Neural progenitor cell (in vitro differentiated cells): ENCODE data around the gene STEAP2. TPM values are rescaled to one million over a fixed set of nuclear protein-coding genes. Genes with fewer than 3 reads are reported as not detected.

Experiments
- DNase-seq: peaks from one replicate; pipeline ENCODE4 v3.0.0-alpha.2; 2016; ENCODE audit warnings: low spot score
- H2AFZ ChIP-seq: fragments of 200-600 bp; sonication (generic); replicated peaks from 2 replicates; pipeline ENCODE4 v1.6.1; 2016; ENCODE audit warnings: antibody characterized with exemption
- H3F3A ChIP-seq: fragments of 200-600 bp; sonication (generic); 2 replicates; pipeline ENCODE4 v1.6.1; 2016; ENCODE audit warnings: antibody characterized with exemption, low read depth
- H3K27ac ChIP-seq: fragments of 200-600 bp; sonication (generic); 2 replicates; pipeline ENCODE4 v1.5.1; 2016; ENCODE audit warnings: mild to moderate bottlenecking
- H3K27me3 ChIP-seq: fragments of 200-600 bp; sonication (generic); 2 replicates; pipeline ENCODE4 v1.6.1; 2016; ENCODE audit warnings: mild to moderate bottlenecking, moderate library complexity
- H3K36me3 ChIP-seq: fragments of 200-600 bp; sonication (generic); 2 replicates; pipeline ENCODE4 v1.5.1; 2016
- H3K4me1 ChIP-seq: fragments of 200-600 bp; sonication (generic); 2 replicates; pipeline ENCODE4 v1.6.1; 2016; ENCODE audit warnings: mixed run types
- H3K4me2 ChIP-seq: fragments of 200-600 bp; sonication (generic); 2 replicates; pipeline ENCODE4 v1.6.1; 2016
- H3K4me3 ChIP-seq: fragments of 200-600 bp; sonication (generic); 2 replicates; pipeline ENCODE4 v1.5.1; 2016
- H3K79me2 ChIP-seq: fragments of 200-600 bp; sonication (generic); 2 replicates; pipeline ENCODE4 v1.6.1; 2016; ENCODE audit warnings: low read depth
- H3K9ac ChIP-seq: fragments of 200-600 bp; sonication (generic); 2 replicates; pipeline ENCODE4 v1.6.1; 2016
- H3K9me3 ChIP-seq: fragments of 200-600 bp; sonication (generic); 2 replicates; pipeline ENCODE4 v1.5.1; 2016; ENCODE audit warnings: low read depth
- H4K20me1 ChIP-seq: fragments of 200-600 bp; sonication (generic); 2 replicates; pipeline ENCODE4 v1.6.1; 2016; ENCODE audit warnings: low read depth
- H3K27ac Mint-ChIP-seq: 3 replicates; pipeline ENCODE4 v1.8.0; 2021; ENCODE audit warnings: mixed read lengths
- H3K27me3 Mint-ChIP-seq: 2 replicates; pipeline ENCODE4 v1.8.0; 2022; ENCODE audit warnings: low read depth, mild to moderate bottlenecking, inconsistent platforms, moderate library complexity, mixed read lengths; ENCODE audit not compliant: insufficient read depth
- H3K36me3 Mint-ChIP-seq: 3 replicates; pipeline ENCODE4 v1.8.0; 2021; ENCODE audit warnings: mixed read lengths
- H3K4me1 Mint-ChIP-seq: 3 replicates; pipeline ENCODE4 v1.8.0; 2021; ENCODE audit warnings: mixed read lengths
- H3K4me3 Mint-ChIP-seq: 3 replicates; pipeline ENCODE4 v1.8.0; 2021; ENCODE audit warnings: mild to moderate bottlenecking, moderate library complexity, mixed read lengths
- H3K9me3 Mint-ChIP-seq: 3 replicates; pipeline ENCODE4 v1.8.0; 2020; ENCODE audit warnings: mixed read lengths
- EZH2 ChIP-seq: fragments of 200-600 bp; sonication (generic); IDR thresholded peaks from 2 replicates; pipeline ENCODE4 v1.6.1; 2017; ENCODE audit warnings: antibody characterized with exemption, mild to moderate bottlenecking, moderate library complexity
- EZH2phosphoT487 ChIP-seq: fragments of 200-600 bp; sonication (generic); IDR thresholded peaks from 2 replicates; pipeline ENCODE4 v1.6.1; 2017; ENCODE audit warnings: antibody characterized with exemption
- total RNA-seq: library from RNA; depleted of rRNA; stranded (reverse); fragments of >200 nt; gene quantifications from 2 replicates; pipeline ENCODE4 v1.2.3, GENCODE V29; 2015; ENCODE audit warnings: low replicate concordance
- TF ChIP-seq, protein P1 (sequence below): fragments of 200-600 bp; sonication (generic); IDR thresholded peaks from 2 replicates; pipeline ENCODE4 v1.5.1; 2017; ENCODE audit warnings: antibody characterized with exemption, mild to moderate bottlenecking

Gene STEAP2
- 3.0 and 3.6 TPM in 2 replicates for total RNA-seq

DNA sequence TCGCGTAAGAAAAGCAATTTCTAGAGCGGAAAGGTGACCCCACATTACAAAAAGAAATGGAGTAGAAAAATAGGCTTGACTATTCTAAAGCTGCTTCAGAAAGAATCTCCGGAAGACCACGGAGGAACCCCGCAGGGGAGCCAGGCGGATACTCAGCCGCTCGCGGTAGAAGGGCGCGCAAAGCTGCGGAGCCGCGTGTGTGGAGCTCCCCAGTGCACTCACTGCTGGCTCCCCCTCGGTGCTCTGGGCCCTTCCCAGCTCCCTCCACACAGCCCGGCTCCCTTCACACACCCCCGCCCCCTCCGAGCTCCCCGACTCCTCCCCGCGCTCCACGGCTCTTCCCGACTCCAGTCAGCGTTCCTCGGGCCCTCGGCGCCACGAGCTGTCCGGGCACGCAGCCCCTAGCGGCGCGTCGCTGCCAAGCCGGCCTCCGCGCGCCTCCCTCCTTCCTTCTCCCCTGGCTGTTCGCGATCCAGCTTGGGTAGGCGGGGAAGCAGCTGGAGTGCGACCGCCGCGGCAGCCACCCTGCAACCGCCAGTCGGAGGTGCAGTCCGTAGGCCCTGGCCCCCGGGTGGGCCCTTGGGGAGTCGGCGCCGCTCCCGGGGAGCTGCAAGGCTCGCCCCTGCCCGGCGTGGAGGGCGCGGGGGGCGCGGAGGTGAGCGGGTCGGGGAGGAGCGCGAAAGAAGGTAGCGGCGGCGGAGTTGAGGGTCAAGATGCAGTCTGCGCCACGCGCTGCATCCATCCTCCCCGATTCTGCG lies at the start of gene STEAP2:
STEAP2 (plus strand) TSS at position 350 of the 758 bp plus-strand sequence. CDS start 13,343 bp downstream, outside the sequence.
- H3K27ac ChIP-seq: no peak within 1 kb of the TSS
- peak within 1 kb of the TSS; percentile 13 for H3K9ac ChIP-seq
- peak within 1 kb of the TSS; percentile 86 for H3K4me3 Mint-ChIP-seq
- DNase-seq: peak; percentile 93
- no peaks in the 10 kb centered on the region for H4K20me1 ChIP-seq
- H3K27me3 Mint-ChIP-seq: peaks cover 3% of the 10 kb centered on the region
- H3K4me1 ChIP-seq: peaks cover 20% of the 10 kb centered on the region
- no peaks in the 10 kb centered on the region for H3K9me3 Mint-ChIP-seq
- H3K36me3 ChIP-seq: no peaks in the 10 kb centered on the region
- peaks cover 9% of the 10 kb centered on the region for H3K79me2 ChIP-seq
- H3K27ac Mint-ChIP-seq: peak within 1 kb of the TSS; percentile 67
- peak within 1 kb of the TSS; percentile 81 for H3K4me2 ChIP-seq
- H3K4me3 ChIP-seq: peak within 1 kb of the TSS; percentile 79
- peaks cover 12% of the 10 kb centered on the region for H3K4me1 Mint-ChIP-seq
- TF ChIP-seq EZH2 (peak; percentile 38), EZH2phosphoT487 (peak; percentile 4)
- TF ChIP-seq, protein P1, sequence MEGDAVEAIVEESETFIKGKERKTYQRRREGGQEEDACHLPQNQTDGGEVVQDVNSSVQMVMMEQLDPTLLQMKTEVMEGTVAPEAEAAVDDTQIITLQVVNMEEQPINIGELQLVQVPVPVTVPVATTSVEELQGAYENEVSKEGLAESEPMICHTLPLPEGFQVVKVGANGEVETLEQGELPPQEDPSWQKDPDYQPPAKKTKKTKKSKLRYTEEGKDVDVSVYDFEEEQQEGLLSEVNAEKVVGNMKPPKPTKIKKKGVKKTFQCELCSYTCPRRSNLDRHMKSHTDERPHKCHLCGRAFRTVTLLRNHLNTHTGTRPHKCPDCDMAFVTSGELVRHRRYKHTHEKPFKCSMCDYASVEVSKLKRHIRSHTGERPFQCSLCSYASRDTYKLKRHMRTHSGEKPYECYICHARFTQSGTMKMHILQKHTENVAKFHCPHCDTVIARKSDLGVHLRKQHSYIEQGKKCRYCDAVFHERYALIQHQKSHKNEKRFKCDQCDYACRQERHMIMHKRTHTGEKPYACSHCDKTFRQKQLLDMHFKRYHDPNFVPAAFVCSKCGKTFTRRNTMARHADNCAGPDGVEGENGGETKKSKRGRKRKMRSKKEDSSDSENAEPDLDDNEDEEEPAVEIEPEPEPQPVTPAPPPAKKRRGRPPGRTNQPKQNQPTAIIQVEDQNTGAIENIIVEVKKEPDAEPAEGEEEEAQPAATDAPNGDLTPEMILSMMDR: peak; percentile 70
- no peaks in the 10 kb centered on the region for H3K36me3 Mint-ChIP-seq
- peaks cover 4% of the 10 kb centered on the region for H3F3A ChIP-seq
- no peaks in the 10 kb centered on the region for H3K9me3 ChIP-seq
- peak within 1 kb of the TSS; percentile 89 for H2AFZ ChIP-seq
- H3K27me3 ChIP-seq: peaks cover 20% of the 10 kb centered on the region

DNA sequence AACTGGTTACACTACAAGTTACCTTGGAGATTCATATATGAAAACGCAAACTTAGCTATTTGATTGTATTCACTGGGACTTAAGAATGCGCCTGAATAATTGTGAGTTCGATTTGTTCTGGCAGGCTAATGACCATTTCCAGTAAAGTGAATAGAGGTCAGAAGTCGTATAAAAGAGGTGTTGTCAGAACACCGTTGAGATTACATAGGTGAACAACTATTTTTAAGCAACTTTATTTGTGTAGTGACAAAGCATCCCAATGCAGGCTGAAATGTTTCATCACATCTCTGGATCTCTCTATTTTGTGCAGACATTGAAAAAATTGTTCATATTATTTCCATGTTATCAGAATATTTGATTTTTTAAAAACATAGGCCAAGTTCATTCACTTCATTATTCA lies 48.0 kb upstream of the STEAP2 start:
- Histone ChIP-seq H3K4me2 (no peak overlapping the region), H3K4me3 (no peak overlapping the region), H3F3A (no peaks in the 10 kb centered on the region), H3K4me1 (no peaks in the 10 kb centered on the region), H3K27me3 (no peaks in the 10 kb centered on the region), H3K9ac (no peak overlapping the region), H4K20me1 (no peaks in the 10 kb centered on the region), H2AFZ (no peak overlapping the region), H3K27ac (no peak overlapping the region), H3K79me2 (no peaks in the 10 kb centered on the region), H3K9me3 (no peaks in the 10 kb centered on the region), H3K36me3 (no peaks in the 10 kb centered on the region)
- Mint-ChIP-seq H3K27me3 (peaks cover 2% of the 10 kb centered on the region), H3K4me3 (no peak overlapping the region), H3K4me1 (no peaks in the 10 kb centered on the region), H3K27ac (no peak overlapping the region), H3K9me3 (no peaks in the 10 kb centered on the region), H3K36me3 (no peaks in the 10 kb centered on the region)
- TF ChIP-seq EZH2phosphoT487 (no peak), EZH2 (no peak)
- TF ChIP-seq, protein P1: no peak
- DNase-seq: no peak

DNA sequence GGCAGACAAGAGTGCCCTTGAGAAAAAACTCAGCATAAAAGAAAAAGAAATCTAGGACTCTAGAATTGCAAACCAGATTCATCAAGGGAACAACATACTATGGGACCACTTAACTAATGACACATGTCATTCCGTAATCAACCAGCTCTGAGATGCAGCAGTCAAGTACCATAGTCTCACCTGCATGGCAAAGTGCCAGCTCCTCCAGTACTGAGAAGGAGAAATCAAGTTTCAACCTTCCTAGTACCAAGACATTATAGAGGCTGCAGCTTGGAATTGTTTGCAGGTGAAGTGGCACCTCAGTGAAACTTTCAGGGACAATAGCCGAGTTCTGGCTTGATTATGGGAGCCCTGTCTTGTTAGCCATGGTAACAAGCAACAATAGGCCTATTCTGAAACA lies 45.8 kb upstream of the STEAP2 start:
- Mint-ChIP-seq H3K4me1 (no peaks in the 10 kb centered on the region), H3K36me3 (no peaks in the 10 kb centered on the region), H3K27ac (no peak overlapping the region), H3K4me3 (no peak overlapping the region), H3K9me3 (peaks cover 2% of the 10 kb centered on the region), H3K27me3 (peaks cover 2% of the 10 kb centered on the region)
- no peak overlapping the region for H3K27ac ChIP-seq
- H3K9me3 ChIP-seq: peaks cover 8% of the 10 kb centered on the region
- H3K79me2 ChIP-seq: no peaks in the 10 kb centered on the region
- no peaks in the 10 kb centered on the region for H4K20me1 ChIP-seq
- no peak overlapping the region for H2AFZ ChIP-seq
- H3K9ac ChIP-seq: no peak overlapping the region
- H3K36me3 ChIP-seq: no peaks in the 10 kb centered on the region
- no peaks in the 10 kb centered on the region for H3K4me1 ChIP-seq
- H3K4me3 ChIP-seq: no peak overlapping the region
- TF ChIP-seq, protein P1: no peak
- TF ChIP-seq EZH2phosphoT487 (no peak), EZH2 (no peak)
- H3K4me2 ChIP-seq: no peak overlapping the region
- no peak for DNase-seq
- H3K27me3 ChIP-seq: no peaks in the 10 kb centered on the region
- no peaks in the 10 kb centered on the region for H3F3A ChIP-seq
